ENCODE data around the gene ST6GALNAC6.

DNA sequence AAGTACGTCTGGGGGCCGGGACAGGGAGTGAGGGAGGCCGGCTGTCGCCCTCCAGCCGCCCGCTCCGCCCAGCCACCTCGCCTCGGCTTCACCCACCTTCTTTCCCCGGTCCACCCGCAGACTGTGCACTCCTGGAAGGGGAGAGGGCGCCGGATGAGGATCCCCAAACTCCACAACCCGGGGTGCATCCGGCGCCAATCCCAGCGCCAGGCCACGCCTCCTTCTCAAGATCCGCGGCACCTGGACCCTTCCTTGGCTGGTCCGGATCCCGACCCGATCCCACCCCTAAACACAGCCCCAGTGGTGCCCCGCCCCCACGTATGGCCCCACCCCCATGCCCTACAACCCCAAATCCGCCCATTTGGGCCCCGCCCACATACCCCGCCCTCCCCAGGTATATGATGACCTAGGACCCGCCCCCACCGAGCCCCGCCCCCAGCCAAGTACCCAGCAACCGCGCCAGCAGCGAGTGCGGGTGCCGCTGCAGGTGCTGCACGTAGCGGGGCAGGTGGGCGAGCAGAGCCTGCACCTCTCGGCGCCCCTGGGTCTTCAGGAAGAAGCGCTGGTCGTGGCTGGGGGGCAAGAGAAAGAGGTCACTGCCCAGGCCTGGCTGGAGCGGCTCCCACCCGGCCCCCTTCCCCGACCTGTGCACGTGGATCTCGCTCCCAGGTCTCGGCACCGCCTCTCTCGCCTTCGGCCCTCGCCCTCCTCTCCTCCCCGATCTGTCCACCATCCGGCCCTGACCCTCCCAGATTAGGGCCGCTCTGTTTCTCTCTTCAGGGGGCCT is 28.0 kb upstream of the ST6GALNAC6 start:
- TF ChIP-seq, protein P1, sequence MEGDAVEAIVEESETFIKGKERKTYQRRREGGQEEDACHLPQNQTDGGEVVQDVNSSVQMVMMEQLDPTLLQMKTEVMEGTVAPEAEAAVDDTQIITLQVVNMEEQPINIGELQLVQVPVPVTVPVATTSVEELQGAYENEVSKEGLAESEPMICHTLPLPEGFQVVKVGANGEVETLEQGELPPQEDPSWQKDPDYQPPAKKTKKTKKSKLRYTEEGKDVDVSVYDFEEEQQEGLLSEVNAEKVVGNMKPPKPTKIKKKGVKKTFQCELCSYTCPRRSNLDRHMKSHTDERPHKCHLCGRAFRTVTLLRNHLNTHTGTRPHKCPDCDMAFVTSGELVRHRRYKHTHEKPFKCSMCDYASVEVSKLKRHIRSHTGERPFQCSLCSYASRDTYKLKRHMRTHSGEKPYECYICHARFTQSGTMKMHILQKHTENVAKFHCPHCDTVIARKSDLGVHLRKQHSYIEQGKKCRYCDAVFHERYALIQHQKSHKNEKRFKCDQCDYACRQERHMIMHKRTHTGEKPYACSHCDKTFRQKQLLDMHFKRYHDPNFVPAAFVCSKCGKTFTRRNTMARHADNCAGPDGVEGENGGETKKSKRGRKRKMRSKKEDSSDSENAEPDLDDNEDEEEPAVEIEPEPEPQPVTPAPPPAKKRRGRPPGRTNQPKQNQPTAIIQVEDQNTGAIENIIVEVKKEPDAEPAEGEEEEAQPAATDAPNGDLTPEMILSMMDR (IDR thresholded peaks at IDR 0.05; ENCODE audit: low read depth, low read length) = no peak
- no peak for TF ChIP-seq POLR2A (IDR thresholded peaks at IDR 0.05; ENCODE audit: extremely low read depth, insufficient read length)
- no peak for TF ChIP-seq MYC (IDR thresholded peaks at IDR 0.05; ENCODE audit: low read depth, low read length)
